Measurements from ENCODE around the gene PRRC2B.

Gene PRRC2B

DNA sequence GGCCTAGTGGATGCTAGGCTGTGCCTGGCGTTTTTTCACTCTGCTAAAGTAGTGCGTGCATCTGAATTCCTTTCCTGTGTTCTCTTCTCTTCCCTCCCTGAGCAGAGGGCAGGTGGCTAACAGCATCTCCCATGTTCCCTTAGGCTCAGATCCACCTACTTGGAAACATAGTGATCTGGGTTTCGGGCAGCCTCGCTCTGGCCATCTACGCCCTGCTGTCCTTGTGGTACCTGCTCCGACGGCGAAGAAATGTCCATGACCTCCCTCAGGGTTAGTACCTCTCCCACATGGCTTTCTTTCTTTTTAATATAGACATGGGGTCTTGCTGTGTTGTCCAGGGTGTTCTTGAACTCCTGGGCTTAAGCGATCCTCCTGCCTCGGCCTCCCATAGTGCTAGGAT lies 127.3 kb downstream of the PRRC2B start:
- H3K9ac ChIP-seq (ENCODE audit: low read length): no peak overlapping the region
- H3K9me3 ChIP-seq (ENCODE audit: control insufficient read depth, insufficient read depth, low read depth, low read length): no peaks in the 10 kb centered on the region; the same call in 1 of the 2 replicates
- peaks cover 96% of the 10 kb centered on the region for H3K36me3 ChIP-seq (ENCODE audit: control insufficient read depth, insufficient read depth, low read length)
- H3K27me3 ChIP-seq (ENCODE audit: control insufficient read depth, insufficient read depth, low read length): no peaks in the 10 kb centered on the region
- H3K4me1 ChIP-seq (ENCODE audit: control insufficient read depth, insufficient read depth, low read length): no peaks in the 10 kb centered on the region
- no peak overlapping the region for H3K27ac ChIP-seq (ENCODE audit: low read depth, low read length)
- no peak overlapping the region for H3K4me3 ChIP-seq (ENCODE audit: low read depth, low read length)

DNA sequence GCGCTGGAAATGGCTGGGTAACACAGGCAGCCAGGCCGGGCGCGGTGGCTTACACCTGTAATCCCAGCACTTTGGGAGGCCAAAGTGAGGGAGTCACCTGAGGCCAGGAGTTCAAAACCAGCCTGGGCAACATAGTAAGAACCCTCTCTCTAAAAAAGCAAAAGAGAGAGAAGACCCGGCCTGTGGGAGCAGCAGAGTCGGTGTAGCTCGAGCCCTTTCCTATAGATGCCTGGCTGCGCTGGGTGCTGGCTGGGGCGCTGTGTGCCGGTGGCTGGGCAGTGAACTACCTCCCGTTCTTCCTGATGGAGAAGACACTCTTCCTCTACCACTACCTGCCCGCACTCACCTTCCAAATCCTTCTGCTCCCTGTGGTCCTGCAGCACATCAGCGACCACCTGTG lies 127.9 kb downstream of the PRRC2B start:
- Histone ChIP-seq H3K36me3 (ENCODE audit: control insufficient read depth, insufficient read depth, low read length) (peaks cover 96% of the 10 kb centered on the region), H3K27ac (ENCODE audit: low read depth, low read length) (no peak overlapping the region), H3K4me3 (ENCODE audit: low read depth, low read length) (no peak overlapping the region), H3K9me3 (ENCODE audit: control insufficient read depth, insufficient read depth, low read depth, low read length) (no peaks in the 10 kb centered on the region), H3K27me3 (ENCODE audit: control insufficient read depth, insufficient read depth, low read length) (no peaks in the 10 kb centered on the region), H3K4me1 (ENCODE audit: control insufficient read depth, insufficient read depth, low read length) (no peaks in the 10 kb centered on the region), H3K9ac (ENCODE audit: low read length) (no peak overlapping the region)

DNA sequence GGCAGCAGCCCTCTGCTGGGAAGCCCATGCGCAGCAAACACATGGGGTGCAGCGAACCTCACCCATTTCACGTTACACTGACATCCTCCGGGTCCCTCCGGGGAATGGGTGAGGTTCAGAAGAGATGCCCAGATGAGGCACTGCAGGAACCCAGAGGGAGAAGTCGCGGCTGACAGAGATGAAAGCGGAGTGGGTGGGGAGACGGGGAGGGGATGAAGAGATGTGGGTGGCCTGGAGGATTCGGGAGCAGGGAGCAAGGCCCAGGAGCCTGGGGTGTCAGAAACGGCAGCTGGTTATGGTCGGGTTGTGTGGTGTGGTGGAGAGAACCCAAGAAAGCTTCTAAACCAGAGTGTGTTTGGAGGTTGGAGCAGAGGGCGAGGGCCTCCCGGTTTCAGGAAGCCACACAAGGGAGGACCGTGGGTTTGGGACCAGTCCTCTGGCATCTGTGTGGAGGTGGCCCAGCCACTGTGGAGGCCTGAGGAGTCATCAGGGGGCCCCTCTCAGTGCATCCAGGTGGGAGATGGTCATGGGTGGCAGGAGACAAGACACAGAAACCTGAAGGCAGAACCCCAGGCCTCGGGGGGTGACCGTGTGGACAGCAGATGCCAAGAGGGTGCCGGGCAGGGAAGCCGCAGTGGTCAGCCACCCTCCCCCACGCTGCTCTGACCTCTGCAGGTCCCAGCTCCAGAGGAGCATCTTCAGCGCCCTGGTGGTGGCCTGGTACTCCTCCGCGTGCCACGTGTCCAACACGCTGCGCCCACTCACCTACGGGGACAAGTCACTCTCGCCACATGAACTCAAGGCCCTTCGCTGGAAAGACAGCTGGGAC lies 128.6 kb downstream of the PRRC2B start:
- Histone ChIP-seq H3K9me3 (ENCODE audit: control insufficient read depth, insufficient read depth, low read depth, low read length) (no peaks in the 10 kb centered on the region), H3K4me3 (ENCODE audit: low read depth, low read length) (no peak overlapping the region), H3K27me3 (ENCODE audit: control insufficient read depth, insufficient read depth, low read length) (no peaks in the 10 kb centered on the region), H3K4me1 (ENCODE audit: control insufficient read depth, insufficient read depth, low read length) (no peaks in the 10 kb centered on the region), H3K9ac (ENCODE audit: low read length) (no peak overlapping the region), H3K27ac (ENCODE audit: low read depth, low read length) (no peak overlapping the region), H3K36me3 (ENCODE audit: control insufficient read depth, insufficient read depth, low read length) (peaks cover 97% of the 10 kb centered on the region)

DNA sequence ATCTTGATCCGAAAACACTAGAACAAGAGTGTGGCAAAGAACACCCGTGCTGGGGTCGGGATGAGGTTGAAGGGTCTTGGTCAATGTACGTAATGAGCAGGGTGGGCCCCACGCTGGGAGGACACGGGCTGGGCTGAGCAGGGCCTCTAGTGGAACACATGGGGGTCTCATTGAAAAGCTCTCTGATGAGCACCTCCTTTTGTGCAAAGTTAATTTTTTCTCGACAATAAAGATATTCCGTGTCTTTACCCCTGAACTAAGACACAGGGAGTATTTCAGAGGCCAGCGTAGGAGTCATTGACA lies 129.2 kb downstream of the PRRC2B start:
- no peaks in the 10 kb centered on the region for H3K9me3 ChIP-seq (ENCODE audit: control insufficient read depth, insufficient read depth, low read depth, low read length)
- H3K4me1 ChIP-seq (ENCODE audit: control insufficient read depth, insufficient read depth, low read length): no peaks in the 10 kb centered on the region
- peaks cover 97% of the 10 kb centered on the region for H3K36me3 ChIP-seq (ENCODE audit: control insufficient read depth, insufficient read depth, low read length)
- H3K9ac ChIP-seq (ENCODE audit: low read length): no peak overlapping the region
- no peak overlapping the region for H3K4me3 ChIP-seq (ENCODE audit: low read depth, low read length)
- no peaks in the 10 kb centered on the region for H3K27me3 ChIP-seq (ENCODE audit: control insufficient read depth, insufficient read depth, low read length)
- H3K27ac ChIP-seq (ENCODE audit: low read depth, low read length): no peak overlapping the region

DNA sequence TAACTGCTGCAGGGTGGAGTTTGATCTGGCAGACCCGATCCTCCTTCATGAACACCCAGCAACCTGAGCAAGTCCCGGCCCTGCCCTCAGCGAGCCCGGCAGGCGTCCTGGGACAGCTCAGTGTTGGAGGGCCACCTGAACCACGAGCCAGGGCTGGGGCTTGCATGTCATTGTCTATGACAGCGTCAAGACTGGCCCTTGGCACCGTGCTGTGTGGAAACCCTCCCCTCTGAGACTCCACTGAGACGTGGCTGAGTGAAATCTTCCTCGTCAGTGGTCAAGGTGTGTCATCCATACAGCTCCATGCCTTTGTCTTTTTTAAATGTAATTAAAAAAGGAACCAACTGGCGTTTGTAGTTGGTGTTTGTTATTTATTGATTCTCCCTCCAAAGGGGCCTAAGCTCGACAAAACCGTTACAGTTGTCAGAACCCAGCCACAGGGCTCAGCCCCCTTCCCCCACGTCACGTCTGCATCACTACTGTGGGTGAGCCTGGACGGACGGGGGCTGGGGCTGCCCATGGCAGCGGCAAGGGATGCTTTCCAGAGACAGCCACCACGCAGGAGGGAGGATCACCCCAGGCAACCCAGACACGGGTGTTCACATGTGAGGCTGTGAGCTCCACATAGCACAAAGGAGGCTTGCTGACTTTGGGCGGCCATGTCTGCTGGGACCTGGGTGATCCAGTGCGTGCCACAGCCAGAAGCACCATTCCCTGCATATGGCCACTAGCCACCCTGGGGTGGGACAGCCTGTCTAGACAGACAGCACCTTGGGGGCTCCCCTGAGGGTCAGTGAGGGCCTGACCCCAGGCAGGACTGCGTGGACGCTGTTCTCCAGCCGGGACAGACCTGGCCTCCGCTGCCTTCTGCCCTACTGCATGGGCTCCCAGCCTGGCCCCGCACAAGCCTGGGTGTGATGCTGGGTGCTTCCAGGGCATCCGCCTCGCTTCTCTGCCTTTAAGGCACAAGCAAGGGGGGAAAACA lies 129.9 kb downstream of the PRRC2B start:
- no peak overlapping the region for H3K27ac ChIP-seq (ENCODE audit: low read depth, low read length)
- no peaks in the 10 kb centered on the region for H3K27me3 ChIP-seq (ENCODE audit: control insufficient read depth, insufficient read depth, low read length)
- H3K4me3 ChIP-seq (ENCODE audit: low read depth, low read length): no peak overlapping the region
- peaks cover 97% of the 10 kb centered on the region for H3K36me3 ChIP-seq (ENCODE audit: control insufficient read depth, insufficient read depth, low read length)
- H3K9me3 ChIP-seq (ENCODE audit: control insufficient read depth, insufficient read depth, low read depth, low read length): no peaks in the 10 kb centered on the region
- H3K9ac ChIP-seq (ENCODE audit: low read length): no peak overlapping the region
- H3K4me1 ChIP-seq (ENCODE audit: control insufficient read depth, insufficient read depth, low read length): no peaks in the 10 kb centered on the region

DNA sequence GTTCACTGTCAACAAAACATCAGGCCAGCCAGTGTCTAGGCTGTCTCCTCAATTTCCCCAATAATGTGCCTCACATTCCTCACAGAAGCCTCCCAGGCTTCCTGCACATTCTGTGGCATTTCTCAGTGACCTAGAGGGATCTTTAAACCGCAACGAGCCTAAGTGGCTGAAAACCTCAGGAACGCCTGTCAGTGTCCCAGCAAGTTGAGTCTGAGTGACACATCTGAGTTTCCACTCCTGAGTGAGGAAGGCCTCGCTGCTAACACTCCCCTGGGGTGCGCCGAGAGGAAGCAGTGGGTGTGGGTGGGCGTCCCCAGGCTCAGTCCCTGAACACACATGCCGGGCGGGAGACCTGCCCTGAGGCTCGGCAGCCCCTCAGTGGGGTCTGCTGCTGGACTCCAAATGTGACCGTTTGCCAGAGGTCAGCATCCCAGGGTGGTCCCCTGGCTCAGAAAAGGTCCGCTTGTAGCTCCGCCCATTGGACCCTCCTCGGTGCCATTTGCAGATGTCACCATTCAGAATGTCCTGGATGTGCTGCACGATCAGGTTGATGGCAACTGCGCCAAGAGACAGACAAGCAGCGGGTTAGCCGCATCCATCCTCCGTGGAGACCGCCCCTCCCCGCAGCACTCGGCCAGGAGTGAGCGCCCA lies 130.9 kb downstream of the PRRC2B start:
- Histone ChIP-seq H3K9me3 (ENCODE audit: control insufficient read depth, insufficient read depth, low read depth, low read length) (no peaks in the 10 kb centered on the region), H3K36me3 (ENCODE audit: control insufficient read depth, insufficient read depth, low read length) (peaks cover 97% of the 10 kb centered on the region), H3K9ac (ENCODE audit: low read length) (no peak overlapping the region), H3K27ac (ENCODE audit: low read depth, low read length) (no peak overlapping the region), H3K27me3 (ENCODE audit: control insufficient read depth, insufficient read depth, low read length) (no peaks in the 10 kb centered on the region), H3K4me3 (ENCODE audit: low read depth, low read length) (no peak overlapping the region), H3K4me1 (ENCODE audit: control insufficient read depth, insufficient read depth, low read length) (0 out of 2 replicates have a peak, but pooled peaks cover under 1% of the 10 kb centered on the region)

DNA sequence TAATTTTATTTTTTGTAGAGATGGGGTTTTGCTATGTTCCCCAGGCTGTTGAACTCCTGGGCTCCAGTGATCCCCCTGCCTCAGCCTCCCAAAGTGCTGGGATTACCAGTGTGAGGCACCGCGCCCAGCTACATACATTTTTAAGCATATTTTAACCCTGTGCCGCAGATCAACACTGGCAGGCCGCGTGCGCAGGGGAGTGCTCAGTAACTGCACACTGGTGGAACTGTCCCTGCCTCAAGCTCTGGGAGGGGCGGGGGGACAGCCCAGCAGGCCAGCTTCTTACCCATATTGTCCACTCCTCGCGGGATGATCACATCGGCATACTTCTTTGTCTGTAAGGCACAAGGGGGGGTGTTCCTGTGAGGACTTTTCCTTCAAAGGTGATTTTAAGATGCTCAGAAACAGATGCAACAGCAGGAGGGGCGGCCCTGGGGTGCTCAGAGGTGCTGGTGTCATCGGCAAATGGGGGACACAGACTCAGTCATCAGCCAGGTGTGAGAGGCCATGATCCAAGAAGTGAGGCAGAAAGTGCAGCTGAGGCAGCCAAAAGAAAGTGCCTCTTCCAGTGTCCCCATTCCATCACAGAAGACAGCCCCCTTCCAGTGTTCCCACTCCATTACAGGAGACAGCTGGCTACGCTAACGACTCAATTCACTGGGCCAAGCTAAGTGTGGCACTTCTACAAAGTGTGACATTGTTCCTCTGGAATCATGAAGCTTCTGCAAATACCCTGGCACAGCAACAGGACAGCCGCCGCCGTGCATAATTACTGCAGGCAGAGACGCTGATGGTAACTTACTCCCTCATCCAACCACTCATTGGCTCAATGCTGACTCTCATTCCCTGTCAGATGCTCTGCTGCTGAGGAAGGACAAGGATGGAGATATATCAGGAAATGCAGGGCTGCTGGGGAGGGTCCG lies 132.0 kb downstream of the PRRC2B start:
- Histone ChIP-seq H3K9me3 (ENCODE audit: control insufficient read depth, insufficient read depth, low read depth, low read length) (no peaks in the 10 kb centered on the region), H3K27ac (ENCODE audit: low read depth, low read length) (no peak overlapping the region), H3K27me3 (ENCODE audit: control insufficient read depth, insufficient read depth, low read length) (no peaks in the 10 kb centered on the region), H3K4me3 (ENCODE audit: low read depth, low read length) (no peak overlapping the region), H3K36me3 (ENCODE audit: control insufficient read depth, insufficient read depth, low read length) (peaks cover 90% of the 10 kb centered on the region), H3K4me1 (ENCODE audit: control insufficient read depth, insufficient read depth, low read length) (peaks cover 7% of the 10 kb centered on the region; the same call in 1 of the 2 replicates), H3K9ac (ENCODE audit: low read length) (no peak overlapping the region)

DNA sequence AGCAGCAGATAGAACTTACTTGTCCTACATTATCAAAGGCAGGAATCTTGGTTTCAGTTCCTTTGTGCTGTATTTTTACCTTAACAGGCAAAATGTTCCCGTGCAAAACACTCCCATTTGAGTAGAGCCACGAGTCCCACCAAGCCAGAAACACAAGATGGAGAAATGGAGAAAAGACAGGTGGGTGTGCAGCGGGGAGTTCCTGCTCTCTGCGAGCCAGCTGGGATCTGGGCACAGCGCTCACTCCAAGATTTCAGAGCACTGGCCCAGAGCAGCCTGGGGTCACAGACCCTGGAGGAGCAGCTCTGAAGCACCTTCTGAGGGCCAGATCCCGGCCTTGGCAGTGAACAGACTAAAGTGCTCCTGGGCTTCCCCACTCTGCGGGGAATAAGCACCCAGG lies 134.3 kb downstream of the PRRC2B start:
- Histone ChIP-seq H3K4me1 (ENCODE audit: control insufficient read depth, insufficient read depth, low read length) (peaks cover 7% of the 10 kb centered on the region; the same call in 1 of the 2 replicates), H3K36me3 (ENCODE audit: control insufficient read depth, insufficient read depth, low read length) (peaks cover 67% of the 10 kb centered on the region)

DNA sequence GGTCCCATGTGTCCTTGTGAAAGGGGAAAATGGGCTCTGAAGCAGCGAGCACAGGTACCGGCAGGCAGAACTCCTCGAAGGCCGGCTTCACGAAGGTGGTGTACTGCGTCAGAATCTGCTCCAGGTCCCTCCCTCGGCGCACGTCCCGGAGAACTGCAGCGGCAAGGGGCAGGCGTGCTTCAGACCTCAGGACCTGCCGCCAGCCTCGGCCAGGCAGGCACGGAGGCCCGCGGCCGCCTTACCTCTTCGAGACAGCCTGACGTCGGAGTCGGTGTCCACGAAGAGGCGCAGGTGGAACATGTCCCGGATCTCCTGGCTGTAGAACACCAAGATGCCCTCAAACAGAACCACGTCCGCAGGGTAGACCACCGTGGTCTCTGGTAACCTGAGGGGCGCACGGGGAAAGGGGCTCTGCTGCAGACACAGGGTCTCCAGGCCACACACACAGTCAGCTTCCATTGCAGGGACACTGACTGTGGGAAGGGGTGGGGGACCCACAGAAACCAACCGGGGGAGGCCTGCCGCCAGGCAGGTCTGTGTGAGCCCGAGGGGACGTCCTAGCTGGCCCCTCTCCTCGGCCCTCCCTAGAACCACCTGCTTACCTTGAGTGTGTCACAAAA lies 135.1 kb downstream of the PRRC2B start:
- Histone ChIP-seq H3K27me3 (ENCODE audit: control insufficient read depth, insufficient read depth, low read length) (no peaks in the 10 kb centered on the region), H3K27ac (ENCODE audit: low read depth, low read length) (no peak overlapping the region), H3K4me1 (ENCODE audit: control insufficient read depth, insufficient read depth, low read length) (peaks cover 7% of the 10 kb centered on the region; the same call in 1 of the 2 replicates), H3K9me3 (ENCODE audit: control insufficient read depth, insufficient read depth, low read depth, low read length) (no peaks in the 10 kb centered on the region), H3K36me3 (ENCODE audit: control insufficient read depth, insufficient read depth, low read length) (peaks cover 59% of the 10 kb centered on the region), H3K9ac (ENCODE audit: low read length) (no peak overlapping the region), H3K4me3 (ENCODE audit: low read depth, low read length) (no peak overlapping the region)

More for the DNA sequence above, 134.3 kb downstream of the PRRC2B start:
- H3K4me3 ChIP-seq (ENCODE audit: low read depth, low read length): no peak overlapping the region
- H3K27ac ChIP-seq (ENCODE audit: low read depth, low read length): no peak overlapping the region
- H3K9me3 ChIP-seq (ENCODE audit: control insufficient read depth, insufficient read depth, low read depth, low read length): no peaks in the 10 kb centered on the region
- no peak overlapping the region for H3K9ac ChIP-seq (ENCODE audit: low read length)
- H3K27me3 ChIP-seq (ENCODE audit: control insufficient read depth, insufficient read depth, low read length): no peaks in the 10 kb centered on the region

All from HUES6 (cell line).